ENCODE data around the gene DAB2IP.

- TF ChIP-seq, protein P1, sequence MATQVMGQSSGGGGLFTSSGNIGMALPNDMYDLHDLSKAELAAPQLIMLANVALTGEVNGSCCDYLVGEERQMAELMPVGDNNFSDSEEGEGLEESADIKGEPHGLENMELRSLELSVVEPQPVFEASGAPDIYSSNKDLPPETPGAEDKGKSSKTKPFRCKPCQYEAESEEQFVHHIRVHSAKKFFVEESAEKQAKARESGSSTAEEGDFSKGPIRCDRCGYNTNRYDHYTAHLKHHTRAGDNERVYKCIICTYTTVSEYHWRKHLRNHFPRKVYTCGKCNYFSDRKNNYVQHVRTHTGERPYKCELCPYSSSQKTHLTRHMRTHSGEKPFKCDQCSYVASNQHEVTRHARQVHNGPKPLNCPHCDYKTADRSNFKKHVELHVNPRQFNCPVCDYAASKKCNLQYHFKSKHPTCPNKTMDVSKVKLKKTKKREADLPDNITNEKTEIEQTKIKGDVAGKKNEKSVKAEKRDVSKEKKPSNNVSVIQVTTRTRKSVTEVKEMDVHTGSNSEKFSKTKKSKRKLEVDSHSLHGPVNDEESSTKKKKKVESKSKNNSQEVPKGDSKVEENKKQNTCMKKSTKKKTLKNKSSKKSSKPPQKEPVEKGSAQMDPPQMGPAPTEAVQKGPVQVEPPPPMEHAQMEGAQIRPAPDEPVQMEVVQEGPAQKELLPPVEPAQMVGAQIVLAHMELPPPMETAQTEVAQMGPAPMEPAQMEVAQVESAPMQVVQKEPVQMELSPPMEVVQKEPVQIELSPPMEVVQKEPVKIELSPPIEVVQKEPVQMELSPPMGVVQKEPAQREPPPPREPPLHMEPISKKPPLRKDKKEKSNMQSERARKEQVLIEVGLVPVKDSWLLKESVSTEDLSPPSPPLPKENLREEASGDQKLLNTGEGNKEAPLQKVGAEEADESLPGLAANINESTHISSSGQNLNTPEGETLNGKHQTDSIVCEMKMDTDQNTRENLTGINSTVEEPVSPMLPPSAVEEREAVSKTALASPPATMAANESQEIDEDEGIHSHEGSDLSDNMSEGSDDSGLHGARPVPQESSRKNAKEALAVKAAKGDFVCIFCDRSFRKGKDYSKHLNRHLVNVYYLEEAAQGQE (IDR thresholded peaks at IDR 0.05; ENCODE audit: low read depth), result no peak
- no peak for TF ChIP-seq EZH2phosphoT487 (IDR thresholded peaks at IDR 0.05; ENCODE audit: borderline replicate concordance)
- TF ChIP-seq YY1 (IDR thresholded peaks at IDR 0.05; ENCODE audit: extremely low read depth, insufficient replicate concordance, low read depth, low read length), result no peak
- TF ChIP-seq ZBTB33 (IDR thresholded peaks at IDR 0.05; ENCODE audit: extremely low read depth, insufficient replicate concordance, low read length), result no peak
- no peak for TF ChIP-seq CEBPB (IDR thresholded peaks at IDR 0.05; ENCODE audit: low read depth)
- TF ChIP-seq, protein P2, sequence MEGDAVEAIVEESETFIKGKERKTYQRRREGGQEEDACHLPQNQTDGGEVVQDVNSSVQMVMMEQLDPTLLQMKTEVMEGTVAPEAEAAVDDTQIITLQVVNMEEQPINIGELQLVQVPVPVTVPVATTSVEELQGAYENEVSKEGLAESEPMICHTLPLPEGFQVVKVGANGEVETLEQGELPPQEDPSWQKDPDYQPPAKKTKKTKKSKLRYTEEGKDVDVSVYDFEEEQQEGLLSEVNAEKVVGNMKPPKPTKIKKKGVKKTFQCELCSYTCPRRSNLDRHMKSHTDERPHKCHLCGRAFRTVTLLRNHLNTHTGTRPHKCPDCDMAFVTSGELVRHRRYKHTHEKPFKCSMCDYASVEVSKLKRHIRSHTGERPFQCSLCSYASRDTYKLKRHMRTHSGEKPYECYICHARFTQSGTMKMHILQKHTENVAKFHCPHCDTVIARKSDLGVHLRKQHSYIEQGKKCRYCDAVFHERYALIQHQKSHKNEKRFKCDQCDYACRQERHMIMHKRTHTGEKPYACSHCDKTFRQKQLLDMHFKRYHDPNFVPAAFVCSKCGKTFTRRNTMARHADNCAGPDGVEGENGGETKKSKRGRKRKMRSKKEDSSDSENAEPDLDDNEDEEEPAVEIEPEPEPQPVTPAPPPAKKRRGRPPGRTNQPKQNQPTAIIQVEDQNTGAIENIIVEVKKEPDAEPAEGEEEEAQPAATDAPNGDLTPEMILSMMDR (IDR thresholded peaks at IDR 0.05 in 2 of 3, conservative IDR thresholded peaks at IDR 0.05 in 1 of 3; ENCODE audit: borderline replicate concordance in 1 of 3, insufficient read depth in 1 of 3, low read depth in 2 of 3, low read length in 2 of 3), result no peak
- no peak for TF ChIP-seq POLR2A (IDR thresholded peaks at IDR 0.05; ENCODE audit: borderline replicate concordance, extremely low read depth, insufficient read depth, insufficient read length)
- no peak for TF ChIP-seq RAD21 (IDR thresholded peaks at IDR 0.05; ENCODE audit: low read depth)
- TF ChIP-seq EZH2 (IDR thresholded peaks at IDR 0.05), result no peak
- no peak for TF ChIP-seq SP1 (IDR thresholded peaks at IDR 0.05; ENCODE audit: low read depth)
- TF ChIP-seq POLR2AphosphoS5 (IDR thresholded peaks at IDR 0.05; ENCODE audit: low read depth, low read length), result no peak
These were observed 19.0 kb downstream of the DAB2IP start for GRCh38 chr9:121670431-121670830.

Data from HCT116 (cell line).